ENCODE results near the gene LTBP4.

DNA sequence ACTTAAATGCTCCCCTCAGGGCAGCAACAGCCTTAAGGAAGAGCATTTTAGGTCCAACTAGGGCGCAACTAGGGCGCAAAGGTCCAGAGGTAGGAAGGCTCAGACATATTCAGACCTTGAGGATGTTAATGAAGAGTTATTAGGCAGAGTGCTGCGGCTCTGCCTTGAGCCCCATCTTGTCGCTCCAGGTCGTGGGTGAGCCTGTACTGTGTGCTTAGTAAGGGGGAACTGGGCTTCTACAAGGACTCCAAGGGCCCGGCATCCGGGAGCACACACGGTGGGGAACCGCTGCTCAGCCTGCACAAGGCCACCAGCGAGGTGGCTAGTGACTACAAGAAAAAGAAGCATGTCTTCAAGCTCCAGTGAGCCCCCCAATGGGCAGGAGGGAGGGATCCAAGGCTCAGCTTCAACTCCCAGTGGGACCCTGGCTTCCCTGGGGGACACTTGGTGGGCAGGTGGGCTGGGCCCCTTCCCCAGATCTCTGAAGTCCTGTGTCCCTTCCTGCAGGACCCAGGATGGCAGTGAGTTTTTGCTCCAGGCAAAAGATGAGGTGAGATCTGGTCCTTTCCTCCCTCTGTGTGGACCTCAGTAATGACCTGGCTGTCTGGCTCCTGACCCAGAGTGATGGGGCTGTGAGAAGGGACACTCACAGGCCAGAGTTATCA lies 29.2 kb upstream of the LTBP4 start:
- no peak for TF ChIP-seq CTCF (IDR thresholded peaks at IDR 0.05)
- TF ChIP-seq, protein P1, sequence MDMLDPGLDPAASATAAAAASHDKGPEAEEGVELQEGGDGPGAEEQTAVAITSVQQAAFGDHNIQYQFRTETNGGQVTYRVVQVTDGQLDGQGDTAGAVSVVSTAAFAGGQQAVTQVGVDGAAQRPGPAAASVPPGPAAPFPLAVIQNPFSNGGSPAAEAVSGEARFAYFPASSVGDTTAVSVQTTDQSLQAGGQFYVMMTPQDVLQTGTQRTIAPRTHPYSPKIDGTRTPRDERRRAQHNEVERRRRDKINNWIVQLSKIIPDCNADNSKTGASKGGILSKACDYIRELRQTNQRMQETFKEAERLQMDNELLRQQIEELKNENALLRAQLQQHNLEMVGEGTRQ (IDR thresholded peaks at IDR 0.05; ENCODE audit: borderline replicate concordance, low read depth, low read length), result no peak
- TF ChIP-seq YY1 (IDR thresholded peaks at IDR 0.05; ENCODE audit: low read depth), result no peak
- no peak for TF ChIP-seq EP300 (IDR thresholded peaks at IDR 0.05; ENCODE audit: borderline replicate concordance in 1 of 2, low read depth in 1 of 2, low read length in 1 of 2)
- TF ChIP-seq SMC3 (IDR thresholded peaks at IDR 0.05; ENCODE audit: low read depth, low read length), result no peak
- TF ChIP-seq REST (IDR thresholded peaks at IDR 0.05; ENCODE audit: low read depth, low read length), result no peak
- no peak for TF ChIP-seq FOXM1 (IDR thresholded peaks at IDR 0.05; ENCODE audit: low read depth)
